Dendritic cell treated with granulocyte-macrophage colony-stimulating factor and Interleukin-4, amounts not matched to agents 40 ng/mL and 50 ng/mL, for 4 days (primary cell): ENCODE data around the gene EFL1.

Experiments used
- H3K27ac Mint-ChIP-seq: one replicate; pipeline ENCODE4 v1.8.0; 2022; ENCODE audit warnings: mild to moderate bottlenecking, mixed read lengths
- H3K27me3 Mint-ChIP-seq: one replicate; pipeline ENCODE4 v1.8.0; 2022; ENCODE audit warnings: mild to moderate bottlenecking, mixed read lengths
- H3K36me3 Mint-ChIP-seq: one replicate; pipeline ENCODE4 v1.8.0; 2022; ENCODE audit warnings: low read depth, mixed read lengths
- H3K4me1 Mint-ChIP-seq: one replicate; pipeline ENCODE4 v1.8.0; 2022; ENCODE audit warnings: low read depth, mixed read lengths
- H3K4me3 Mint-ChIP-seq: one replicate; pipeline ENCODE4 v1.8.0; 2022; ENCODE audit warnings: mild to moderate bottlenecking, moderate library complexity, mixed read lengths
- H3K9me3 Mint-ChIP-seq: one replicate; pipeline ENCODE4 v1.8.0; 2022; ENCODE audit warnings: mixed read lengths
- intact Hi-C: fragments of 100-400 bp; cut with micrococcal nuclease; formaldehyde crosslinking; loops from one replicate; pipeline ENCODE4 v1.15.0; 2022

Gene EFL1

GRCh38 chr15:82177291-82178010 lies 85.1 kb downstream of the EFL1 start:
- intact Hi-C loops: no loop called here
- H3K4me3 Mint-ChIP-seq: no peak overlapping the region
- no peaks in the 10 kb centered on the region for H3K27me3 Mint-ChIP-seq
- no peak overlapping the region for H3K27ac Mint-ChIP-seq
- H3K36me3 Mint-ChIP-seq: peaks cover 6% of the 10 kb centered on the region
- H3K9me3 Mint-ChIP-seq: no peaks in the 10 kb centered on the region
- no peaks in the 10 kb centered on the region for H3K4me1 Mint-ChIP-seq

- Mint-ChIP-seq H3K27ac (no peak overlapping the region), H3K27me3 (no peaks in the 10 kb centered on the region), H3K4me1 (no peaks in the 10 kb centered on the region), H3K36me3 (peaks cover 1% of the 10 kb centered on the region), H3K9me3 (no peaks in the 10 kb centered on the region), H3K4me3 (no peak overlapping the region)
- intact Hi-C loops: no loop called here
These were observed 86.0 kb downstream of the EFL1 start for GRCh38 chr15:82176542-82176941.

DNA sequence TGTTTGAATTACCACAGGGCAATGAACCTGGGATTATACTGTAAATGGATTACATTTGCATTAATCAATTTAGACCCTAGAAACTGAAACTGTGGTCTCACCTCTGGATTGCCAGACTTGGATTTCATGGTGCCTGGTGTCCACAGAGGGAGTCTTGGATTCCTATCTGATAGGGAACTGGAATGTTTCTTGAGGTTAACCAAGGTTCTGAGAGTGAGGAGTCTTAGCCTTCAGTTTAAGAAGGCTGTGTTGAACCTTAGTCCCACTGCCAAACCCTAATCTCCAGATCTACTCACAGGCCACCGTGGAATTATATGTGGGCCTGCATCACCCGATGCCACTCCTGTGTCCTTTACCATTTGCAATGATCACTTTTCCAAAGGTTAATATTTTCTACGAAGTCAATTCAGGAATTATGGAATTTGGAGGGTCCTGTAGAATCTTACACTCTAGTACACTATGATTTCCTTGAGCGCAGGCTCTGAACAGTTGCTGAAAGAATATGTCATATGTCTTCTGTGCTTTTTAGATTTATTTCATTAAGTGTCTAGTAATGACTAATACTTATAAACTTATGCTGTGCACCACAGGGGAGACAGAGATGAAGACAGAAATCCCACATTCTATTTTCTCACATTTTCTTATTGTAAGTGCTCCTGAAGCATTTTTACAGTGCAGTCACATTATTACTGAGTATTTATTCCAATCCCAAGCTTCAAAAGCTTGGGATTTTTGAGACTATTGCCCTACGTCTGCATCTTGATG lies 87.9 kb downstream of the EFL1 start:
- no peak overlapping the region for H3K27ac Mint-ChIP-seq
- peaks cover 2% of the 10 kb centered on the region for H3K36me3 Mint-ChIP-seq
- no peaks in the 10 kb centered on the region for H3K9me3 Mint-ChIP-seq
- H3K4me3 Mint-ChIP-seq: no peak overlapping the region
- no peaks in the 10 kb centered on the region for H3K27me3 Mint-ChIP-seq
- intact Hi-C loops: no loop called here
- peaks cover 7% of the 10 kb centered on the region for H3K4me1 Mint-ChIP-seq

DNA sequence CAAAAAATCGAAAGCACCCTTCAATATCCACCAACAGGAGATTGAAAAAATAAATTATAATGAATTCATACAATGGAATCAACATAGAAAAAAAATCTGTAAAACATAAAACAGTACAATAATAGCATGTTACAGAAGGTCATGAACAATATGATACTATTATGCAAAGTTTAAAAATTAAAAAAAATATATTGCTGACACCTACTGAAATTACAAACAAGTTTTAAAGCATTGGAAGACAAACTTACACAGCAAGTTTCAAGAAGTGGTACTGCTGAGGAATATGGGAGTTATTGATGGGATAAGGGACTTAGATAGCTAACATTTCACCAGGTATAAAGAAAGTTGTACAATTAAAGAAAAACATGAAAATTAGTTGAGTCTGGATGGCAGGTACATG lies 89.4 kb downstream of the EFL1 start:
- Mint-ChIP-seq H3K36me3 (peaks cover 9% of the 10 kb centered on the region), H3K27ac (no peak overlapping the region), H3K4me3 (no peak overlapping the region), H3K9me3 (no peaks in the 10 kb centered on the region), H3K4me1 (peaks cover 7% of the 10 kb centered on the region), H3K27me3 (no peaks in the 10 kb centered on the region)
- intact Hi-C loops: no loop called here

- Mint-ChIP-seq H3K27me3 (no peaks in the 10 kb centered on the region), H3K9me3 (no peaks in the 10 kb centered on the region), H3K36me3 (peaks cover 9% of the 10 kb centered on the region), H3K27ac (no peak overlapping the region), H3K4me3 (no peak overlapping the region), H3K4me1 (peaks cover 7% of the 10 kb centered on the region)
- intact Hi-C loops: no loop called here
These were observed 90.0 kb downstream of the EFL1 start for GRCh38 chr15:82172506-82172905.

GRCh38 chr15:82168757-82169156 lies 93.8 kb downstream of the EFL1 start:
- intact Hi-C loops: no loop called here
- Mint-ChIP-seq H3K4me3 (no peak overlapping the region), H3K27ac (no peak overlapping the region), H3K36me3 (peaks cover 9% of the 10 kb centered on the region), H3K27me3 (no peaks in the 10 kb centered on the region), H3K9me3 (no peaks in the 10 kb centered on the region), H3K4me1 (peaks cover 7% of the 10 kb centered on the region)

DNA sequence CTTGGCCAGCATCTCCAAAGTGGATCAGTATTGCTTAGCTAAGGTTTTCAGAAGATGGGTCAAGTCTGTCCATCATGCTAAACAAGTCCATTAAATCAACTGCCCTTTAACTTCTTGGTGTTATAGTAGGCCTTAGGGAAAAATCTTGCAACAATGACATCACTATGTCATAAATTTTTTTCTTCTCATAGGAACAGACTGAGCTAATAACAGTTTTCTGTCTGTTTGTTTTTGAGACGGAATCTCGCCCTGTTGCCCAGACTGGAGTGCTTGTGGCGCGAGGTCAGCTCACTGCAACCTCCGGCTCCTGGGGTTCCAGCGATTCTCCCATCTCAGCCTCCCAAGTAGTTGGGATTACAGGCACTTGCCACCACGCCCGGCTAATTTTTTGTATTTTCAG lies 94.2 kb downstream of the EFL1 start:
- no peak overlapping the region for H3K4me3 Mint-ChIP-seq
- peaks cover 10% of the 10 kb centered on the region for H3K36me3 Mint-ChIP-seq
- peaks cover 7% of the 10 kb centered on the region for H3K4me1 Mint-ChIP-seq
- no peaks in the 10 kb centered on the region for H3K9me3 Mint-ChIP-seq
- H3K27me3 Mint-ChIP-seq: no peaks in the 10 kb centered on the region
- intact Hi-C loops: no loop called here
- H3K27ac Mint-ChIP-seq: no peak overlapping the region

DNA sequence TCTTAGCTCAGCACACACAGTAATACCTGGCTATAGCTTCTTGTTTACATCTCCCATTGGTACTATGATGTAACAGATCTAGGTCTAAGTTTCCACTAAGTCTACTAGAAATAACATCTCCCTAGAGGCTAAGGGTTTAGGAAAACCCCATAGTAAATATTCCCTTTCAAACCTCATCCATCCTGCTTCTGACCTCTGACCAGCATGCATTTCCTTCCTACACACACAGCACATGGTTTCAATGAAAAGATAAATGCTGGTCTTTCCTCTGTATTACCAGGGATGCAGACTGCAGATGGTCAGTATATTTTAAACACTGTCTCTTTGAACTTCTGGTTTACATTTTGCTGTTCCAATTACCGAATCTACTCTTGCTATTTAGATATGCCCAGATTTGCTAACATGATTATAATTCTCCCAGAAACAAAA lies 96.6 kb downstream of the EFL1 start:
- no peaks in the 10 kb centered on the region for H3K9me3 Mint-ChIP-seq
- no peak overlapping the region for H3K27ac Mint-ChIP-seq
- peaks cover 2% of the 10 kb centered on the region for H3K4me1 Mint-ChIP-seq
- no peak overlapping the region for H3K4me3 Mint-ChIP-seq
- H3K36me3 Mint-ChIP-seq: peaks cover 26% of the 10 kb centered on the region
- intact Hi-C loops: no loop called here
- H3K27me3 Mint-ChIP-seq: no peaks in the 10 kb centered on the region

GRCh38 chr15:82159922-82160321 lies 102.6 kb downstream of the EFL1 start:
- intact Hi-C loops: no loop called here
- Mint-ChIP-seq H3K4me3 (no peak overlapping the region), H3K4me1 (no peaks in the 10 kb centered on the region), H3K36me3 (peaks cover 49% of the 10 kb centered on the region), H3K9me3 (no peaks in the 10 kb centered on the region), H3K27ac (no peak overlapping the region), H3K27me3 (no peaks in the 10 kb centered on the region)

GRCh38 chr15:82158811-82159210 lies 103.7 kb downstream of the EFL1 start:
- Mint-ChIP-seq H3K27ac (no peak overlapping the region), H3K4me1 (no peaks in the 10 kb centered on the region), H3K9me3 (no peaks in the 10 kb centered on the region), H3K36me3 (peaks cover 50% of the 10 kb centered on the region), H3K27me3 (no peaks in the 10 kb centered on the region), H3K4me3 (no peak overlapping the region)
- intact Hi-C loops: no loop called here

DNA sequence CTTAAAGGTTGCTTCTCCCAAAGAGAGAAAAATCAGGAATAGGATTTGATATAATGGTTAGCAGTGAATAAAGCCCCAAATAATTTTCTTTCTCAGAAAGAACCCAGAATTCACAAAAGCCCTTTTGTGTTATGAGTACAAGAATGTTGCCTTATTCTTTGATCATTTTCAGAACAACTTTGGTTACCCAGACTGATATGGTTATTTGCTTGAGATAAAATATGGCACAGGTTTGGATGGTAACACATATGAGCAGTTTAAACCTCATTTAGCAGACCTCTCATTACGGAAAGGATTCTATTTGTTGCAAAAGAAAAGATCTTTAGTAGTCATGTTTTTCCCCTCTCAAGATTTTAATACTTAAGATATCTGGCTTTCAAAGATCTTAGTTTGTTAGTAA lies 111.9 kb downstream of the EFL1 start:
- Mint-ChIP-seq H3K27me3 (no peaks in the 10 kb centered on the region), H3K9me3 (no peaks in the 10 kb centered on the region), H3K36me3 (peaks cover 46% of the 10 kb centered on the region), H3K4me1 (no peaks in the 10 kb centered on the region), H3K27ac (no peak overlapping the region), H3K4me3 (no peak overlapping the region)
- intact Hi-C loops: no loop called here

- no peaks in the 10 kb centered on the region for H3K27me3 Mint-ChIP-seq
- intact Hi-C loops: no loop called here
- no peak overlapping the region for H3K27ac Mint-ChIP-seq
- H3K36me3 Mint-ChIP-seq: peaks cover 53% of the 10 kb centered on the region
- no peaks in the 10 kb centered on the region for H3K4me1 Mint-ChIP-seq
- no peaks in the 10 kb centered on the region for H3K9me3 Mint-ChIP-seq
- H3K4me3 Mint-ChIP-seq: no peak overlapping the region
These were observed 115.5 kb downstream of the EFL1 start for GRCh38 chr15:82146990-82147461.

GRCh38 chr15:82146576-82146975 lies 116.0 kb downstream of the EFL1 start:
- no peak overlapping the region for H3K4me3 Mint-ChIP-seq
- H3K36me3 Mint-ChIP-seq: peaks cover 51% of the 10 kb centered on the region
- no peak overlapping the region for H3K27ac Mint-ChIP-seq
- H3K27me3 Mint-ChIP-seq: no peaks in the 10 kb centered on the region
- H3K9me3 Mint-ChIP-seq: no peaks in the 10 kb centered on the region
- H3K4me1 Mint-ChIP-seq: no peaks in the 10 kb centered on the region
- intact Hi-C loops: no loop called here

DNA sequence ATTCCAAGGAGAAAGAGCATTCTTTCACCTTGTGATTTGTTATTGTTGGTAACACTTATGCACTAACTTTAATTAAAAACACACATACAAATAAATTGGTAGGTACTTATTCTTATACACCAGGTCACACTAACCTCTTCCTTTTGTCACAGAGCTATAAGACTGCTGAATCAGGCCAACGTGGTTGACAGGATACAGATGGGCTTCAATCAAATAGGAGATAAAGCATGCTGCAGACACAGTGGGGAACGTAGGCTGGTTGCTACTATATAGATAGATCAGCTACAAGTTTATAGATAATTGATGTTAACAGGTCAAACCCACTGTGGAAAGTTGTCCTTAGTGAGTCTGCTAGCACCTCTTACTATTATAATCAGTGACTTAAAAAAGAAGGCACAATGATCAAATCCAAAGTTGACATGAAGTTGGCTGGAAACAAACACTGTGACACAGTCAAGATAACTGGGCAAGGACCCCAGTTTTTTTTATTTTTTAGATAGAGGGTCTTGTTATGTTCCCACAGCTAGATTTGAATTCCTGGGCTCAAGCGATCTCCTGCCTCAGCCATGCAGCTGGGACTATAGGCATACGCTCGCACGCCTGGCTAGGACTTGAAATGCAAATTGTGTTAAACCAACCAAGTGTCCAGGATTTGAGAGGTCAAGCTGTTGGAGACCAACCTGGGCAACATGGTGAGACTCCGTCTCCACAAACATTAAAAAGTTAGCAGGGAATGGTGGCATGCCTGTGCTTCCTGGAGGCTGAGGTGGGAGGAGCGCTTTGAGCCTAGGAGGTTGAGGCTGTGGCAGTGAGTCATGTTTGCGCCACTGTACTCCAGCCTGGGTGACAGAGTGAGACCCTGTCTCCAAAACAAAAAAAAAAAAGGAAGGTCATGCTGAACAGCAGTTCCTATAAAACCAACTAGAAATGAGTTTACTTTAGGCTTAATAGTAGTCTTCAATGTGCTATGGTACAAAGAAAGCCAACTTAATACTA lies 118.8 kb downstream of the EFL1 start:
- peaks cover 50% of the 10 kb centered on the region for H3K36me3 Mint-ChIP-seq
- peaks cover 6% of the 10 kb centered on the region for H3K4me1 Mint-ChIP-seq
- H3K27ac Mint-ChIP-seq: no peak overlapping the region
- no peaks in the 10 kb centered on the region for H3K27me3 Mint-ChIP-seq
- intact Hi-C loops: no loop called here
- H3K4me3 Mint-ChIP-seq: no peak overlapping the region
- H3K9me3 Mint-ChIP-seq: no peaks in the 10 kb centered on the region
